Pons (tissue), 1 donor: ENCODE data around the gene CCDC88A.
"Not testable (repeated sequence)": the region's sequence is repeated elsewhere in the genome, so short reads cannot be mapped to it uniquely, and the experiment has no call there.

Source experiments
- DNase-seq: peaks from one replicate; pipeline ENCODE4 v3.0.0-alpha.2; 2016; ENCODE audit warnings: low spot score

The CCDC88A gene

DNA sequence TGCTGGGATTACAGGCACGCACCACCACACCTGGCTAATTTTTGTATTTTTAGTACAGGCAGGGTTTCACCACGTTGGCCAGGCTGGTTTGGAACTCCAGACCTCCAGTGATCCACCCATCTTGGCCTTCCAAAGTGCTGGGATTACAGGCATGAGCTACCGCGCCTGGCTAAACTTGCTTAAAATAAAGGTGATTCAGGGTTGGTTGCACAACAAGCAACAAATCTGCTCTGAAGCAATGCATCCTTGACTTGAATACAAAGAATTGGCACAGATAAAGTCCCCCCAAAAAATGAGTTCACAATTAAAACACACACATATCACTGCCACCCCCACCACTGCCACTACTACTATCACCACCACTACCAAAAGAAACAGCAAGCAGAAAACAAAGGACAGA lies 34.9 kb downstream of the CCDC88A start:
- DNase-seq, result no peak

DNA sequence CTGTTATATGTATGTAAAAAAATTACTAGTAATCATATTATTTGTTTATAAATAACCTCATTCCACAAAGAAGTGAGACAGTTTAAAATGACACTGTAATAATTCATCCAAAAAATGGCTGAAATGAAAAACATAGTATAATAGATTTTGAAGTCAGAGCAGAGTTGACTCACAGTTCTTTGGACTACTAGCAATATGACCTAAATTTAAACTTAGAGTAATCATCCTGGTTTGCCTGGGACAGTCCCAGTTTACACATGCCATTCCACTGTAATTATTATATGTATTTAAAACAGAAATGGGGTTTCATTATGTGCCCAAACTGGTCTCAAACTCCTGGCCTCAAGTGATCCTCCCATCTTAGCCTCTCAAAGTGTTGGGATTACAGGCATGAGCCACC lies 48.3 kb downstream of the CCDC88A start:
- no peak for DNase-seq

DNA sequence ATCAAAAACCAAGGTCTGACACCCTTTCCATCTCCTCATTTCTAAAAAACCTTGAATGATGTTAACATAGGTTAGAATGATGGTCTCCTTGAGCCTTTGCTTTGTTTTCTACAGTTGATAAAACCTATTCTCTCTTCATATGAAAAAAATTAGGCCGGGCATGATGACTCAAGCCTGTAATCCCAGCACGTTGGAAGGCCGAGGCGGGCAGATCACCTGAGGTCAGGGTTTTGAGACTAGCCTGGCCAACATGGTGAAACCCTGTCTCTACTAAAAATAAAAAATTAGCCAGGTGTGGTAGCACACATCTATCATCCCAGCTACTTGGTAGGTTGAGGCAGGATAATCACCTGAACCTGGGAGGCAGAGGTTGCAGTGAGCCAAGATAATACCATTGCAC lies 49.4 kb downstream of the CCDC88A start:
- no peak for DNase-seq

DNA sequence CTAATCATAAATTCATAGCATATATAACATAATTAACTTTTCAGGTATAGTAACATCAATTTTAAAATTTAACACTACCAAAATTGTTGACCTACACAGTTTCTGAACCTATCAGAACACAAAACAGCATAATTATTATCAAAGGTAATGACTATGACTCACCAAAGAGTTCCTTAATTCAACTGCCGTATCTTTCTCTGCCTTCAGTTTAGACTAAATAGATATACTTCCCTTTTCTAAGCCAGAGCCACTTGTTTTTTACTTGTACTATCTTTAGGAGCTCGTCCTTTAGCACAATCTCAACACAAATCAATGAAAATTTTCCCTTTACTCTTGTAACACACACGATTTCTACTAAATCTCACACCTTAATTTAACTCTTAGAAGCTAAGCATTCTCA lies 54.4 kb downstream of the CCDC88A start:
- DNase-seq, result peak; percentile 68

DNA sequence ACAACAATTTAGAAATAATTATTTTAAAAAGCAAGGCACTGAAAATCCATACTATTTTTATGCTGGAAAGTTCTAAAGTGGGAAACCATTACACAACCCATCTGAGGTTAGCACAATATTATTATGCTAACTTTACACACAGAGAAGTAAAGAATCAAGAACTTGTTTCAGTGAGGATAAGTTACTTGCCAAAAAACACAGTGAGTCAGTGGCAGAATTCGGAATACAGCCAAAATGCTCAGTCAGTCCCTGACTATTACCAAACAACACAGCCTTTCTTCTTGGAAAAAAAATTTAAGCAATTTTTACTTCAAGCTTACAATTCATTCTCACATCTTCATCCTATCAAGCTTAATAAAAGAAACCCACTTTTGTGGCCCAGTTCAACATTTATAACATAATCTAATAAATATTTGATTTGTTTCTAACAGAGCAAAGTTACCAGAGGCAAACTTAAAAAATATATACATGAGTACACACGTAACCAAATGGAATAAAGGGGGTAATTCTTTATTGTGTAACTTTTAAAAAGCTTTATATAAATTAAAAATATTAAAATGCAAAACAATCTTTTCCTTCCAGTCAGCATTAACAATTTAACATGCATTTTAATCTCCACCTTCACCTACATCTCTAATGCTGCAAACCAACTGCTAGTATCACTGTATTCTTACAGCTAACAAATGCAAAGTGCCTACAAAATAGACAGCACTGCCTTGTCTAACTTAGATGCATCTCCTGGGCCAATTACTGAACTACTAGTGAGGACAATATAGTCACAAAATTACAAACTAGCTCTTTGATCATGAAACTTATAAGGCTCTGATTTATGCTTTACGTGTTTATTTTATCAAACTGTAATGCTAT lies 55.2 kb downstream of the CCDC88A start:
- peak; percentile 99 for DNase-seq

DNA sequence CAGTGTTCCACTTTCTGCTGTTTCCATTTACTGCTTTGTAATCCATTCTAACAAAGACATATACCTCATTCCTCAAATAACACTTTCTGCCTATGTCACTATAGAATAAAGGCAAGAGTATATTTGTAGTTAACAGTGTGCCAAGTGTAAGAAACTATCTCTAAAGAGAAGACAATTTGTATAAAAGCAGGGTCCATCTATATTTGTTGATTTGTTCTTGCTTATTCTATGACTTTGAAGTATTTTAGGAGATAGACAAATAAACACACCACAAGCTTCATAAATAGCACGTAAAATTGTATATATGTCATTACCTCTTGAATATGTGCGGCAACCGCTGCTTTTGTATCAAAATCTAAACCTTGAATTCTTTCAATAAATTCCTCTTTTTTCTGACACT lies 56.0 kb downstream of the CCDC88A start:
- DNase-seq, result peak; percentile 61

DNA sequence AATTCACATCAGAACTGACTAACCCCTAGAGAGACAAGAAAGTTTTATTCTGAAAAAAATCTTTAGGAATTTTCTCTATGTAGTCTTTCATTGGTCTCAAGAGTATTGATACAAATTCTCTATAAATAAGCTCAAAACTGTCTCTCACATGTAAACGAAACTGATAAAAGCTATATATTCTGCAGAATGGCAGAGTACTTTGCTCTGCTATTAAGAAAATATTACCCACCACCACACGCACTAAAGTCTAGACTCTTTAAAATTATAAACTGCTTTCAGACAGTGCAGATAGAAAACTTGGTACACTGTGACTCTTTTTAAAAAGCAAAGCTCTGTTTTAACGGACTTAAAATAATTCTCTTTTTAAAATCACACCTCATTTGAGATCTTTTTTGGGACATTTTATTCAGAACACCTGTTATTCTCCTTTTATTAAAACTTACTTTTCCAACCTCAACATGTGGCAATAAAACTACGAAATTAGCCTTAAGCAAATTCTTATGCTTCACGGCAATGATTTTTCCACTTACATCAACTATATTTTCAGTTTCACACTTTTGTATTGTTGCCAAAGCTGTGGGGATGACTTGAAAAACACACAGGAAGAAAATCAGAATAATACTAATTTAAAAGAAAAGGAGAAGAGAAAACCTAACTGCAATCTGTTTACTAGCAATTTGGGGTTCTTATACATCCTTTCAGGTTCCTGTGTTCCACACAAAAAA lies 58.0 kb downstream of the CCDC88A start:
- no peak for DNase-seq

DNA sequence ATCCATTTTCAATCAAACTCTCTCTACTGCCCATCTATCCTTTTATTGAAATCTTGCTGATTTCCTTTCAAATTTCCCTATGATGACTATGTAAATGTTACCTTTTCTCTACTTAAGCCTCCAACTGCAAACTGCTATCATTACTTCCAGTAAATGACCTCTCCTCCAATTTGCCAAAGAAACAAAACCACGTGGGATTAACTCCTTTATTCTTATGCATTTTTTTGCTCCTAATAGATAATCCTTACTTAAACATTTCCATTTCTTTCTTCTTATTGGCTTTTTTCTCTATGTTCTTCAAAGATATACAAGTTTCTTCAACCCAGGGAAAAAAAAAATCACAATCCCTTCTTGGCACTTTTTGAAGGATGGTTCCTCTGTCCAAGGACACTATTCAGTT lies 61.2 kb downstream of the CCDC88A start:
- DNase-seq, result no peak

DNA sequence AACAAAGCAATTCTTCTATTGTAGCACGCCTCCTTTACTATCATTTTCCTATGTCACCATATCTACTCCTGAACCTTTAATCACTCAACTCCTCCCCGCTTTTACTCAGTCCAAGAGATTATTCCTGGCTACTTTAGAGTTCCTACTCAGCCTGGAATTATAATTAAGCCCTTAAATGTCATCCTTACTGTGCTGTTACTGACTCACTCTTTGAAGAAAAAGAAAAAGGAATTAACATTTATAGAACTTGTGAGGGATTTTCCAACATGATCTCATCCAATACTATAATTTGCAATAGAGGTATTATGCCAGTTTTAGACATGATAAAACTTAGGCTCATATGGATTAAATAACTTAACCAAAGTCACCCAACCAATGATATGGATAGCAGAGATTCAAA lies 61.7 kb downstream of the CCDC88A start:
- DNase-seq, result no peak

DNA sequence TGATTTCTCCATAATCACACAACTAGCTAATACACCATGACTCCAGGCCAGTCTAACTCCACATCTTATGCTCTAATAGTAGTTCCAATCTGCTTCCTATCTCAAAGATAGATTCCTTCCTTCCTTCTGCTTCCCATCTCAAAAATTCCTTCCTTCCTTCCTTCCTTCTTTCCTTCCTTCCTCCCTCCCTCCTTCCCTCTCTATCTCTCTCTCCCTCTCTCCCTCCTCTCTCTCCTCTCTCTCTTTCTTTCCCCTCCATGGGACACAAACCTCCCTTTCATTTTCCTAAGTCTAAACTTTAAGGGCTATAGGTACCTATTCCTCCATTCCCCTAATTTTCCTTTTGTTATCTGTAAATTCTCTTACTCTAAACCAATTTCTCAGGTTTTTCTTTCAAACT lies 62.5 kb downstream of the CCDC88A start:
- no peak for DNase-seq

DNA sequence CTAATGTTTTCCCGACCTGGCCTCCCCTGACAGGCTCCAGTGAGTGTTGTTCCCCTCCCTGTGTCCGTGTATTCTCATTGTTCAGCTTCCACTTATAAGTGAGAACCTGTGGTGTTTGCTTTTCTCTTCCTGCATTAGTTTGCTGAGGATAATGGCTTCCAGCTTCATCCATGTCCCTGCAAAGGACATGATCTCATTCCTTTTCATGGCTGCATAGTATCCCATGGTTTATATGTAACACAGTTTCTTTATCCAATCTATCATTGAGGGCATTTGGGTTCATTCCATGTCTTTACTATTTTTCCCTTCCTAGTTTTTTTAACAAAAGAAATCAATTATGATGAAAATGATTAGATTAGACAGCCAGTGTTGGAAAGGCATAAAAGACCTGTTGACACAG lies 63.5 kb downstream of the CCDC88A start:
- not testable (repeated sequence) for DNase-seq

DNA sequence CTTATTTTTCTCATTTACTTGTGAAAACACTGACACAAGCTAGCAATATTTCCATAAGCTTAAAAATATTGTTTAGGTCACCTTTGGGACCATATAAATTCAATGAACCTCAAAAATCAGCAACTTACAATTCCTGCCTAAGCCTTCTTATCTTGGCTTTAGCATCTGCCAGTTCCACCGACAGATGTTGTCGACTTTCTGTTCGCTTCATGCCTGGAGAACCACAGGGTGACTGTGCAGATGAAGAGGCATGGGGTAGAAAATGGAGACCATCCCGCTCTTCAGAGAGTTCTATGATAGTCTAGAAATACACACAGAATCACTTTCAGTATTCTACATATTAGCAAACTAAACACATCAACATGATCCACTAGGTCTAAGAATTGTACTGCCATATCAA lies 64.2 kb downstream of the CCDC88A start:
- no peak for DNase-seq

DNA sequence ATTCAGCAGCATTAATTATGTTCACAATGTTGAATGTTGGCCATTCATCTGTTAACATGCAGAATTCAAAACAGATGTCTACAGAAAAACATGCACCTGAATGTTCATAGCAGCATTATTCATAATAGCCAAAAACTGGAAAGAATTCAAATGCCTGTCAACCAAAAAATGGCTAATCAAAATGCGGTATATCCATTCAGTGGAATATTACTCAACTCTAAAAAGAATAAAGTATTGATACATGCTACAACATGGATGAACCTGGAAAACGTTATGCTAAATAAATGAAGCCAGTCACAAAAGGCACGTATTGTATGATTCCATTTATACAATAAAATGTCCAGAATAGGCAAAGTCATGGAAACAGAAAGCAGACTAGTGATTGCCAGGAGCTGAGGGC lies 68.0 kb downstream of the CCDC88A start:
- DNase-seq, result no peak

DNA sequence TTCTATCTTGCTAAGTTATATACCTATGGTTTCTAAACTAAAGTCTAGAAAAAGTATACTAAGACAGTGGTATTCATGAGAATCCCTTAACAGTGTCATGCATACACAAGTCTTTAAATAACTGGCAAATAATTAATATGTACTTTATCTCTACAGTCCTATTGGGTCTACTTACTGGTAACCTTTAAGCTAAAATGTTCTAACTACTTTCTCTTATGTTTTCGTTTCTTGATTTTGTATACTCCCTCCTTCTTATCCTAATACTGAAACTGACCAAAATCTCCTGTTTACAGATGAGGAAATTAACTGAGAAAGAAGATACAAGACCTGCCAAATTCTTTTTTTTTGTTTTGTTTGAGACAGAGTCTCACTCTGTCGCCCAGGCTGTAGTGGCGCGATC lies 74.6 kb downstream of the CCDC88A start:
- no peak for DNase-seq

DNA sequence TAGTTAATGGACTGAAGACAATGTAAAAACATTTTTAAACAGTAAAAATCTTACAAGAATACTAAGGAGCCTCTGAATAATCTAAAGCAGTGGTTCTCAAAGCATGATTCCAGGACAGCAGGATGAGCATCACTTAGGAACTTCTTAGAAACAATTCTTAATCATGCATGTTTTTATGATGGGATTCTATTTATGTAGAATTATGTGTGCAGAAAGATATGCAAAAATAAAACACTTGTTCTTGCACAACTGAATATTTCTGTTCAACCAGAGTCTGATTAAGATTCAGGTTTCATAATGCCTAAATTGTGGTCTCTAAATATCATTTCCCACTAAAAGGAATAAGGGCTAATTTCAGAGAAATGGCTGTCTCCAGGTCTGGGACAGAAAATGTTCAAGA lies 81.4 kb downstream of the CCDC88A start:
- no peak for DNase-seq

DNA sequence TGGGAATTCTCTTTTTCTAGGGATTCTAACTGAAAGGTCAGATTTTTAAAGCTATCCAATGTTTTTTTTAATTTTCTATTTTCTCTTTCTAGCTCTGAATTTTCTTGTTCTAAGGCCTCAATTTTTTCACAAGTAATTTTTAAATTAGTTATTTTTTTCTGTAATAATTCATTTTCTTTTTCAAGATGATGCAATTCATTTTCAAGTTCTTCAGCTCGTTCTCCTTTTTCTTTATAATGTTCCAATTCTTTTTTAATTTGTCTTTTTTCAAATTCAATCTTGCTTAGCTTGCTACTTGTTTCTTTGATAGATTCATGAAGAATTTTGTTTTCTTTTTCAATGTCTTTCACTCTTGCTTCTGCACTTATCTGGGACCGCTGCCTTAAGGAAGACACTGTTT lies 84.9 kb downstream of the CCDC88A start:
- DNase-seq, result no peak

DNA sequence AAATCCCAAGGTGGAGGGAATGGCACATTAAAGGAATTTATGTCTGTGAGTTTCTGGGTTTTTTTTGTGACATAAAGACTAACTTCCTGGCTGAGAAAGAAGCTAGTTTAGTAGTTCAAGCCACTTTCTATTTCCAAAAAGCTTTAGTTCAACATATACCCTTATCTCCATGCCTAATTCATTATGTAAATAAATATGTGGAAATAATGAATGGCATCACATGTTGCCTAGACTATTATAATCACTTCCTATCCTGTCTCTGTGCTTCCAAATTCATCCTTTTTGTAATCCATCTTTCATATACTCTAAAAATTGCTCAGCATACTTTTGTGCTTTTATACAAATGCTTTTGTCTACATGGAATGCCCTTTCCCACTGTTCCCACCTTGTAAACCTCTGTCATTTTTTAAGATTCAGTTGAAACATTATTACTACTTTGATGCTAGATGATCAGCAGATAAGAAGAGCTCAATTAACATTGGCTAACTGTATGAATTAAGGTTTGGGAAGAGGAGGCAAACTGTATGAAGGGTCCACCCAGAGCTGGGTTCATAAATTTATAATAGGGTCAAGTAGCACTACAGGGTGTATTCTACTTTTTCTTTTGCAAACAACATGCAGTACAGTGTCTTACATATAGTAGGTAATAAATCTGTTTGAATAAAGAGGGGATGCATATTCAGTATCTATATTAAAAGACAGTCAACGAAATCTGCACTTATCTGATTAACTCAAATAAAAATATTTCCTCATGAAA lies 88.9 kb downstream of the CCDC88A start:
- DNase-seq, result no peak

DNA sequence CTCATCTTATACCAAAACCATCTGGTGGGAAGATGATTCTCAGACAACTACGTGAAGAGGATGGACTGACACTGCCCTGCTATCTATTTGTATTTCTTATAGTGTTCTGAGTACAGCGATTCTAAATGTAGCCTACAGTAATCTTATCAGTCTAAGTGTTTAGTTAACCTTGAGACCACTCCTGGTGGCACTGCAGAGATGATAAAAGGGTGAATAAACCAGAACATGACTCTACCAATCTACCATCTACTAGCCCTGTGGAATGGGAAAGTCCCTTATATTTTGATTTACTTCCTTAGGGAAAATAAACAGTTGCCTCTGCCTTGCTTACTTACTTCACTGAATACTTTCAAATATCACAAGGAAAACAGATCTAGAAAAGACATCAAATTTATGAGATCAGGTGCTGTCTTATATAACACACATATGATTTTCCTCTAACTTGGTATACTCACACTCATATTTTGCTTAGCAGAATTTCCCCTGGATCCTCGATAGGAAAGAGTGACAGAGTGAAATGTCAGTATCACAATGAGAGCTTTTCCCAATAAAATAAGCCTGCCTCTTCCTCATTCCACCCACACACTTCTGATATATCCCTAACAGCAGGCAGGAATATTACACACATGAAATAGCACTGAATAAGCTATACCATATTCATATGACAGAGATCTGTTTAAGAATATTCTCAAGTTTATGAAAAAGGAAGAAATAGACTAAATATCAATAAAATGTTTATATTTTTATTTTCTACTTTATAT lies 92.0 kb downstream of the CCDC88A start:
- DNase-seq, result no peak

DNA sequence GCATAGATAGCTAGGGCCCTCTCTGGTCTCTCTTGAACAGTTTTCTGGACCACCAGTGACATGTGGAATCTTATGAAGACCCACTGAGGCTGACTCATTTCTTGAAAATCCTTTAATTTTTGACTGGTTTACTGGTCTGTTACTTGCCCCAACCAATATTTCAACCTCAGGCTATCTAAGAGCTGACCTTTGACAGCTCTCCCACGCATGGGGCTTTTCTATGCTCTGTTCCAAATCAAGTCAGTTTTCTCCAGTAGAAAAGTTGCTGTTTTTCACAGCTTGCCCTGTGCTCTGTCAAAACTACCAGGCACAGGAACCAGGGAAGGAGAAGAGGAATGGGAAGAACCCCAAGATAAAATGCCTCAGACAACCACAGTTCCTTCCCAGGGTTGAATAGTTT lies 104.7 kb downstream of the CCDC88A start:
- DNase-seq, result no peak

DNA sequence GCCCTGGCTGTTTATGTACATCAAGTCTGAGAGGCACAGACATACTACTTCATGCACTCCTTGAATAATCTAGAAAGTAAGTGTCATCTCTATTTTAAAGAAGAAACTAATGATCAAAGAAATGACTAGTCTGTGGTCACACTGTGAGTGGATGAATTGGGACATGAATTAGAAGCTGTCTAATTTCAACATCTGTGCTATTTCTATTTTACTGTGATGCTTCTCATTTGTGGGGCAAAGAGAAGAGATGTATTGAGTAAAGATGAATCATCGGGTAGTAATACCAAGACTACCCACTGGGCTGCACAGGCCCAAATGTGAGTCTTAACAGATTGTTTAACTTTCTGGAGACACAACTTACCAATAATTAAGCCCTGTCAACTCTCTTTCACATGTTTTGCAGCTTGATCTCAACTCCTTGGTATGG lies 108.2 kb downstream of the CCDC88A start:
- DNase-seq, result no peak

DNA sequence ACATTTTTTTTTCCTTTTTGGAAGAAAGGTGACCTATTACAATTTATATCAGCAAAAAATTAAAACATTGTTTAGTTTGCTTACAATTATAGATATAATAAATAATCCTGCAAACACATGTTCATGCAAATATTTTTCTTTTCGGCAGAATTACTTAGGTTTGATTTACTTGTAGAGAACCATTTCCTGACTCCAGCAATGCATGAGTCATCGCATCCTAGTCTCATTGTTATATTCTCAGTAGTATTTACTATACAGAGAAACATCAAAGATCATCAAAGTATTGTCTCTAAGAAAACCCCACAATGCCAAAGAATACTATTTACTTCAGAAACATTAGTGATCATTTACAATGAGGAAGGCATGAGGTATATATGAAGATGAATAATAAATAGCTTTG lies 110.2 kb downstream of the CCDC88A start:
- DNase-seq, result no peak

DNA sequence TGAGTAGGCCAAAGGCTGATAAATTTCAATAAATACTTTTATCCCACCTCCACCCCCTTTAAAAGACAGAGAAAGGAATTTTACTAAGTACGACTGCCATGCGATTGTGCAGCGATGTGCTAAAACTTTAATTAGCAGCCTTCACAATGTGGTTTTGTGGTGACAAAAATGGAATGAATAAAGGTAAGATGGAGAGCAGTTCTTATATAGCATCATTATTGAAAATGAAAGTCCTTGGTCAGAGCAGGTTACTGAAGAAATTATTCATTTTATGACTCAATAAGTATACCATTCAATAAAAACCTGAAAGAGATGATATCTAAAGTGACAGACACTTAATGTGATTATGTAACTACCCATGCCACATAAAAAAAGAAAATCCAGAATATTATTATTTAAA lies 117.4 kb downstream of the CCDC88A start:
- no peak for DNase-seq
